Measurements from ENCODE around the gene AFF2. TPM values are rescaled to one million over a fixed set of nuclear protein-coding genes. Genes with fewer than 3 reads are reported as not detected.

AFF2 gene
- total RNA-seq, 1 experiment from 2014 or later, result 0.19 TPM

- intact Hi-C loops (cut with micrococcal nuclease), result no loop called here
- Mint-ChIP-seq H3K27me3 (ENCODE audit: insufficient read depth, unreplicated experiment) (no peaks in the 10 kb centered on the region), H3K9me3 (ENCODE audit: unreplicated experiment) (peaks cover 5% of the 10 kb centered on the region), H3K27ac (ENCODE audit: low read depth, unreplicated experiment) (no peak overlapping the region), H3K4me3 (ENCODE audit: unreplicated experiment) (no peak overlapping the region), H3K4me1 (ENCODE audit: insufficient read depth, unreplicated experiment) (no peaks in the 10 kb centered on the region), H3K36me3 (ENCODE audit: insufficient read depth, unreplicated experiment) (no peaks in the 10 kb centered on the region)
- CTCF ChIA-PET, result no interaction called here
- POLR2A ChIA-PET, result no interaction called here
- no TSS peak for BruUV-seq (replicated peaks)
- TF ChIP-seq CTCF (IDR thresholded peaks at IDR 0.05; ENCODE audit: unreplicated experiment), result no peak
- DNase-seq (ENCODE audit: unreplicated experiment), result no peak
These were observed 284.4 kb downstream of the AFF2 start for GRCh38 chrX:148784856-148785255.

GRCh38 chrX:148785256-148785655 is 284.8 kb downstream of the AFF2 start:
- no peak for DNase-seq (ENCODE audit: unreplicated experiment)
- no peak for TF ChIP-seq CTCF (IDR thresholded peaks at IDR 0.05; ENCODE audit: unreplicated experiment)
- Mint-ChIP-seq H3K9me3 (ENCODE audit: unreplicated experiment) (peaks cover 1% of the 10 kb centered on the region), H3K36me3 (ENCODE audit: insufficient read depth, unreplicated experiment) (no peaks in the 10 kb centered on the region), H3K27me3 (ENCODE audit: insufficient read depth, unreplicated experiment) (no peaks in the 10 kb centered on the region), H3K4me1 (ENCODE audit: insufficient read depth, unreplicated experiment) (no peaks in the 10 kb centered on the region), H3K27ac (ENCODE audit: low read depth, unreplicated experiment) (no peak overlapping the region), H3K4me3 (ENCODE audit: unreplicated experiment) (no peak overlapping the region)
- POLR2A ChIA-PET, result no interaction called here
- CTCF ChIA-PET, result no interaction called here
- no TSS peak for BruUV-seq (replicated peaks)
- intact Hi-C loops (cut with micrococcal nuclease), result no loop called here

GRCh38 chrX:148788449-148788848 is 288.0 kb downstream of the AFF2 start:
- ChIA-PET POLR2A (no interaction called here), CTCF (no interaction called here)
- no peaks in the 10 kb centered on the region for H3K27me3 Mint-ChIP-seq (ENCODE audit: insufficient read depth, unreplicated experiment)
- H3K36me3 Mint-ChIP-seq (ENCODE audit: insufficient read depth, unreplicated experiment), result no peaks in the 10 kb centered on the region
- no peak overlapping the region for H3K4me3 Mint-ChIP-seq (ENCODE audit: unreplicated experiment)
- no peak for TF ChIP-seq CTCF (IDR thresholded peaks at IDR 0.05; ENCODE audit: unreplicated experiment)
- no TSS peak for BruUV-seq (replicated peaks)
- DNase-seq (ENCODE audit: unreplicated experiment), result no peak
- H3K27ac Mint-ChIP-seq (ENCODE audit: low read depth, unreplicated experiment), result no peak overlapping the region
- no peaks in the 10 kb centered on the region for H3K9me3 Mint-ChIP-seq (ENCODE audit: unreplicated experiment)
- intact Hi-C loops (cut with micrococcal nuclease), result no loop called here
- H3K4me1 Mint-ChIP-seq (ENCODE audit: insufficient read depth, unreplicated experiment), result no peaks in the 10 kb centered on the region

- Mint-ChIP-seq H3K9me3 (ENCODE audit: unreplicated experiment) (peaks cover 7% of the 10 kb centered on the region), H3K27ac (ENCODE audit: low read depth, unreplicated experiment) (no peak overlapping the region), H3K4me3 (ENCODE audit: unreplicated experiment) (no peak overlapping the region), H3K4me1 (ENCODE audit: insufficient read depth, unreplicated experiment) (no peaks in the 10 kb centered on the region), H3K36me3 (ENCODE audit: insufficient read depth, unreplicated experiment) (no peaks in the 10 kb centered on the region), H3K27me3 (ENCODE audit: insufficient read depth, unreplicated experiment) (no peaks in the 10 kb centered on the region)
- no TSS peak for BruUV-seq (replicated peaks)
- no peak for DNase-seq (ENCODE audit: unreplicated experiment)
- no peak for TF ChIP-seq CTCF (IDR thresholded peaks at IDR 0.05; ENCODE audit: unreplicated experiment)
- intact Hi-C loops (cut with micrococcal nuclease), result no loop called here
- ChIA-PET POLR2A (no interaction called here), CTCF (no interaction called here)
These were observed 293.9 kb downstream of the AFF2 start for GRCh38 chrX:148794350-148794749.
